GM18499 (cell line): ENCODE results near the gene GP2.
"Not testable (repeated sequence)": the region's sequence is repeated elsewhere in the genome, so short reads cannot be mapped to it uniquely, and the experiment has no call there.

Experiments
- ATAC-seq: cut with Tn5 transposase; IDR thresholded peaks from one replicate; pipeline ENCODE4 v1.9.1; 2021; ENCODE audit warnings: moderate number of reproducible peaks; ENCODE audit not compliant: insufficient read depth, unreplicated experiment

Gene GP2

GRCh38 chr16:20326321-20326720 is 992 bp downstream of the GP2 start:
- ATAC-seq, result no peak

GRCh38 chr16:20325005-20325404 is 2.3 kb downstream of the GP2 start:
- no peak for ATAC-seq

- ATAC-seq, result no peak
Measured at GRCh38 chr16:20323591-20324117, 3.7 kb downstream of the GP2 start.

GRCh38 chr16:20322696-20323095 is 4.6 kb downstream of the GP2 start:
- ATAC-seq, result no peak

GRCh38 chr16:20321671-20322070 is 5.6 kb downstream of the GP2 start:
- ATAC-seq, result no peak

GRCh38 chr16:20321051-20321450 is 6.3 kb downstream of the GP2 start:
- not testable (repeated sequence) for ATAC-seq

GRCh38 chr16:20320592-20320991 is 6.7 kb downstream of the GP2 start:
- no peak for ATAC-seq

- no peak for ATAC-seq
Measured at GRCh38 chr16:20320178-20320577, 7.1 kb downstream of the GP2 start.

- ATAC-seq, result no peak
Measured at GRCh38 chr16:20319406-20319805, 7.9 kb downstream of the GP2 start.

- ATAC-seq, result no peak
Measured at GRCh38 chr16:20318437-20318836, 8.9 kb downstream of the GP2 start.

GRCh38 chr16:20318006-20318405 is 9.3 kb downstream of the GP2 start:
- no peak for ATAC-seq

GRCh38 chr16:20317117-20317516 is 10.2 kb downstream of the GP2 start:
- no peak for ATAC-seq

- ATAC-seq, result no peak
Measured at GRCh38 chr16:20316715-20317114, 10.6 kb downstream of the GP2 start.

GRCh38 chr16:20315764-20316163 is 11.5 kb downstream of the GP2 start:
- no peak for ATAC-seq

- no peak for ATAC-seq
Measured at GRCh38 chr16:20314575-20314974, 12.7 kb downstream of the GP2 start.

- no peak for ATAC-seq
Measured at GRCh38 chr16:20313741-20314140, 13.6 kb downstream of the GP2 start.

GRCh38 chr16:20312536-20313095 is 14.7 kb downstream of the GP2 start:
- not testable (repeated sequence) for ATAC-seq

- ATAC-seq, result no peak
Measured at GRCh38 chr16:20311548-20311947, 15.8 kb downstream of the GP2 start.

GRCh38 chr16:20310421-20311395 is 16.6 kb downstream of the GP2 start:
- ATAC-seq, result no peak

- no peak for ATAC-seq
Measured at GRCh38 chr16:20309786-20310185, 17.5 kb downstream of the GP2 start.

GRCh38 chr16:20308801-20309590 is 18.3 kb downstream of the GP2 start:
- no peak for ATAC-seq
